HL-60 (cell line): Measurements from ENCODE around the gene FGD5.

Source experiments
- GABPA ChIP-seq: IDR thresholded peaks from 2 replicates; pipeline ENCODE4 v1.6.1; 2012; ENCODE audit warnings: low read depth
- TF ChIP-seq, protein P1 (sequence below): IDR thresholded peaks from one replicate; pipeline ENCODE4 v1.5.1; 2011; ENCODE audit warnings: low read length, control low read depth, inconsistent platforms; ENCODE audit not compliant: insufficient read depth

DNA sequence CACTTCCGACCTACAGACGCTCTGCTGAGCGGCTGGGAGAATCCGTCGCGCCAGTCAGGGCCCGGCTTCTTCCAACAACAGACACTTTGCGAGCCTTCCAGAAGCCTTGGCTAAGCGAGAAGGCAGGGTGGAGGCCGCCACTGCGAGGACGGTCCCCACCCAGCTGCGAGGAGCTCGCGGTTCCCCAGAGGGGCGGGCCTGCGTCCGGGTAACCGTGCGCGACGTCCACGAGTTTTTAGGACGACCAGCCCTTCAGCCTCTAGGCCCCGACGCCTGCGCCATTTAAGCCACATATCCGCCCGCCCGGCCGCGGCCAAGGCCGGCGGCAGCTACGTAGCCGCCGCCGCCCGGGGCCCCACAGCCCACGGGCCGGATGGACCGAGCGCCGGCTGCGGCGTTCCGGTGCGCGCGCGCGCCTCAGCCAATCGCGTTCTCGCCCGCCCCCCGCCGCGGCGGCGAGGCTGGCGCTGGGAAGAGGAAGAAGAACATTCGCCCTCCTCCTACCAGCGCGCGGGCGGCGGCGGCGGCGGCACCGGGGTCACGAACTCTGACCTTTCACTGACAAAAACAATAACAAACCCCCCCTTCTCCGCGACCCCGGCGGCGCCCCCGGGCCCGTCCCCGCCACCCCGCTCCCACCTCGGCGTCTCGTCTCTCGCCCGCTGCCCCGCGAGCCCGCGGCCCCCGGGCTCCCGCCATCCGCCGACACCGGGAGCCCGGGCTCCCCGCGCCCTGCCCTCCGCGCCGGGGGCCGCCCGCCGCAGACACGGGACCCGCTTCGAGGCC is 128.5 kb downstream of the FGD5 start, which contains the start of gene NR2C2:
- TF ChIP-seq, protein P1, sequence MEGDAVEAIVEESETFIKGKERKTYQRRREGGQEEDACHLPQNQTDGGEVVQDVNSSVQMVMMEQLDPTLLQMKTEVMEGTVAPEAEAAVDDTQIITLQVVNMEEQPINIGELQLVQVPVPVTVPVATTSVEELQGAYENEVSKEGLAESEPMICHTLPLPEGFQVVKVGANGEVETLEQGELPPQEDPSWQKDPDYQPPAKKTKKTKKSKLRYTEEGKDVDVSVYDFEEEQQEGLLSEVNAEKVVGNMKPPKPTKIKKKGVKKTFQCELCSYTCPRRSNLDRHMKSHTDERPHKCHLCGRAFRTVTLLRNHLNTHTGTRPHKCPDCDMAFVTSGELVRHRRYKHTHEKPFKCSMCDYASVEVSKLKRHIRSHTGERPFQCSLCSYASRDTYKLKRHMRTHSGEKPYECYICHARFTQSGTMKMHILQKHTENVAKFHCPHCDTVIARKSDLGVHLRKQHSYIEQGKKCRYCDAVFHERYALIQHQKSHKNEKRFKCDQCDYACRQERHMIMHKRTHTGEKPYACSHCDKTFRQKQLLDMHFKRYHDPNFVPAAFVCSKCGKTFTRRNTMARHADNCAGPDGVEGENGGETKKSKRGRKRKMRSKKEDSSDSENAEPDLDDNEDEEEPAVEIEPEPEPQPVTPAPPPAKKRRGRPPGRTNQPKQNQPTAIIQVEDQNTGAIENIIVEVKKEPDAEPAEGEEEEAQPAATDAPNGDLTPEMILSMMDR, result no peak
- TF ChIP-seq GABPA, result no peak
